ENCODE results near the gene NSG1. TPM values are rescaled to one million over a fixed set of nuclear protein-coding genes. Genes with fewer than 3 reads are reported as not detected.

NSG1 gene
- total and polyA plus RNA-seq, 8 donors: 0.86 to 74.5 (median 63.1) TPM

DNA sequence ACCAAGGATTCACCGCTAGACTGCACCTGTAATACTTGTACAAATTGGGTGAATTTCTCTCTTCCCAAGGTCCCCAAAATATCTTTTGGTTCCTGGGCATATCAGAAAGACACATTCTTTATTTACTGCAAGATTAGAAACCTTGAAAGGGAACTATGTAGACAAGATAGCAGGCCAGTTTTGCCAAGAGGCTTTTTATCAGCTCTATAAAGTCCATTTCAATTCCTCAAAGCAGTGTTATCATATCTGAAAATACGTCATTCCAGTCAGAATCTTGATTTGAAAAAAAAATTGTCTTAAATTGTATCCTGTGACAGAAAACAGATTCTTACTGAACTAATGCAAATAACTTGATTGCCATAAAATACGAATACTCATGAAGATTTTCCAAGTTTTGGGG lies 37.0 kb upstream of the NSG1 start:
- ATAC-seq (no peak), DNase-seq (no peak)
- Histone ChIP-seq H3K27ac (no peak overlapping the region), H3K36me3 (no peaks in the 10 kb centered on the region), H3K9me3 (no peaks in the 10 kb centered on the region), H3K4me1 (no peaks in the 10 kb centered on the region), H3K27me3 (no peaks in the 10 kb centered on the region), H3K4me3 (no peak overlapping the region)
- intact Hi-C loops (cut with DNase I): no loop called here
- TF ChIP-seq, protein P1, sequence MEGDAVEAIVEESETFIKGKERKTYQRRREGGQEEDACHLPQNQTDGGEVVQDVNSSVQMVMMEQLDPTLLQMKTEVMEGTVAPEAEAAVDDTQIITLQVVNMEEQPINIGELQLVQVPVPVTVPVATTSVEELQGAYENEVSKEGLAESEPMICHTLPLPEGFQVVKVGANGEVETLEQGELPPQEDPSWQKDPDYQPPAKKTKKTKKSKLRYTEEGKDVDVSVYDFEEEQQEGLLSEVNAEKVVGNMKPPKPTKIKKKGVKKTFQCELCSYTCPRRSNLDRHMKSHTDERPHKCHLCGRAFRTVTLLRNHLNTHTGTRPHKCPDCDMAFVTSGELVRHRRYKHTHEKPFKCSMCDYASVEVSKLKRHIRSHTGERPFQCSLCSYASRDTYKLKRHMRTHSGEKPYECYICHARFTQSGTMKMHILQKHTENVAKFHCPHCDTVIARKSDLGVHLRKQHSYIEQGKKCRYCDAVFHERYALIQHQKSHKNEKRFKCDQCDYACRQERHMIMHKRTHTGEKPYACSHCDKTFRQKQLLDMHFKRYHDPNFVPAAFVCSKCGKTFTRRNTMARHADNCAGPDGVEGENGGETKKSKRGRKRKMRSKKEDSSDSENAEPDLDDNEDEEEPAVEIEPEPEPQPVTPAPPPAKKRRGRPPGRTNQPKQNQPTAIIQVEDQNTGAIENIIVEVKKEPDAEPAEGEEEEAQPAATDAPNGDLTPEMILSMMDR (IDR thresholded peaks at IDR 0.05): no peak

DNA sequence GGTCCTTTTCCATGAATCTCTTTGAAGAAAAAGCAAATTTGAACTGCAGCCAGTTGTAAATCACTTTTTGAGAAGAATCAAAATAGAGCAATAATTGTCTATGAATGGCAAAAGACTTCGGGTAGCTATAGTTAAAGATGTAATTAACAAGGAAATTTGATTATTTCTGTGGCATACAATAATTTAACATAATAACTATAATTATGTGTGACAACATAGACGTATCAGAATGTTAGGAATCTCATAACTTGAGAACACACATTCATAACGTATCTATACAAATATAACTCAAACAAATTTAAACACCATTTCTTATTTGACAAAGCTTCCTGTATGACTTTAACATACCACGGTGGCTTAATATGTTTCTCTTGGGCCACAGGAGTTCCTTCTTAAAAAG lies 36.0 kb upstream of the NSG1 start:
- H3K4me3 ChIP-seq: no peak overlapping the region
- DNase-seq (no peak), ATAC-seq (no peak)
- TF ChIP-seq, protein P1 (IDR thresholded peaks at IDR 0.05): no peak
- H3K27me3 ChIP-seq: no peaks in the 10 kb centered on the region
- H3K27ac ChIP-seq: no peak overlapping the region
- H3K36me3 ChIP-seq: no peaks in the 10 kb centered on the region
- no peaks in the 10 kb centered on the region for H3K9me3 ChIP-seq
- intact Hi-C loops (cut with DNase I): no loop called here
- no peaks in the 10 kb centered on the region for H3K4me1 ChIP-seq

DNA sequence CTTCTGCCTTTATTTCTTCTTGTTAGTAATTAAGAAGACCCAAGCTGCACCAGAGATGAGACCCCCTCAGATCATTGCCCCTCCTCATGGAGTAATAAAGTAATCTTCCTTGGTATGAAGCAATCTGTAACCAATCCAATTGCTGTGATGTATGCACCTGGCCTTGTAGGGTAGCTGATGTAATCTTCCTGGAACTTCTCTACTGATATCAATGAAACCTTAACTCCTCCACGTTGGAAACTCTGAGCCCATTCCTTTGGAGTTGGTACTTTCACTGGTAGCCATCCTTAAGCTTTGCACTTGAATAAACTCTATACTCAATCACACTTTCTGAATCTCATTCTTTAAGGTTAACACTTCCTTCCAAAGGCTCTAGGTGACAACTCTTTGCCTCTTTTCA lies 31.6 kb upstream of the NSG1 start:
- TF ChIP-seq, protein P1 (IDR thresholded peaks at IDR 0.05): no peak
- no peak for DNase-seq
- intact Hi-C loops (cut with DNase I): no loop called here
- Histone ChIP-seq H3K27ac (no peak overlapping the region), H3K4me3 (no peak overlapping the region), H3K4me1 (no peaks in the 10 kb centered on the region), H3K27me3 (peaks cover 0 to 30% of the 10 kb centered on the region in 2 donors), H3K36me3 (no peaks in the 10 kb centered on the region), H3K9me3 (no peaks in the 10 kb centered on the region)
- ATAC-seq: no peak

DNA sequence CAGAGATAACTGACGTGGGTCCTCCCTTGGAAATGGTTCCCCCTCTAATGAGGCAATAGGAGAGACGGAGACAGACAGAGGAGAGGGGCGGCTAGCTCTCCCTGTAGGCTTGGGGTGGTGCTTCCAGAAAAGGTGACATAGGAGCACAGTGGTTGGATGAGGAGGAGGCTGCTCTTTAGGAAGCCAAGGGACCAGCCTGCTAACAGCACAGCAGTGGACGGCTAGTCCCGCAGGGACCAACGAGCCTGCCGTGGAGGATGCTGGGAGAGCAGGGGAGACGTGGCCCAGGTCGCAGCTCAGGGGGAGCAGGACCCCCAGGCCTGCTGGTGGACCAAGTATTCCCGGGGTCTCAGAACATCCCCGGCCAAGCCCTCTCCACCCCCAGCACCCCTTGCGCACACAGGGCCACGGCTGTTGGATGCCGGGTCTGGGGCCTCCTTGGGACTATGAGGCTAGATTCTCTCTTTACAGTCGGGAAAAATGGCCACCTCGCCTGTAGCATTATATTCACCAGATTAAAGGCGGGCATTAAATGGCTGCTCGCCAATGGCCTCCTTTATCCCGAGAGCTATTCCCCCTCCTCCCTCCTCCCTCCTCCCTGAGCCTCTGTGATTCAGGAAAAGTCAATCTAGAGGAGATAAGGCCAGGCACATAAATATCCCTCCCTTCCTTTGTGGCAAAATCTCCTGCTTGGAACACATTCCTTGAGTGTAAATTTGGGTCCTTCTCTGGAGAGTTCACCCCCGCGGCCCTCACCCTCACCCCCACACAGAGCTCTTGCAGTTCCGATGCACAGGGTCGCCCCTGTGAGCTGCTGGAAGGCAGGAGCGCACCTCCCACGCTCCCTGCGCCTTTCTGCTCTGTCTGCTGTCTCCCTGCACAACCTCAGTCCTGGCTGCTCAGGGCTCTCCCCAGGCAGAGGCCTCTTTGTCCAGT lies 30.5 kb upstream of the NSG1 start:
- ATAC-seq: no peak

More for the DNA sequence above, 30.5 kb upstream of the NSG1 start:
- H3K4me3 ChIP-seq: no peak overlapping the region
- no peaks in the 10 kb centered on the region for H3K36me3 ChIP-seq
- H3K27me3 ChIP-seq: peaks cover 0 to 33% of the 10 kb centered on the region in 2 donors
- no peak for DNase-seq
- TF ChIP-seq, protein P1 (IDR thresholded peaks at IDR 0.05): no peak
- H3K9me3 ChIP-seq: no peaks in the 10 kb centered on the region
- H3K27ac ChIP-seq: no peak overlapping the region
- H3K4me1 ChIP-seq: no peaks in the 10 kb centered on the region
- intact Hi-C loops (cut with DNase I): no loop called here
